Neural progenitor cell (in vitro differentiated cells): Measurements from ENCODE around the gene TCAIM.

Experiments used
- EZH2 ChIP-seq: fragments of 200-600 bp; sonication (generic); IDR thresholded peaks from 2 replicates; pipeline ENCODE4 v1.6.1; 2017; ENCODE audit warnings: antibody characterized with exemption, mild to moderate bottlenecking, moderate library complexity
- EZH2phosphoT487 ChIP-seq: fragments of 200-600 bp; sonication (generic); IDR thresholded peaks from 2 replicates; pipeline ENCODE4 v1.6.1; 2017; ENCODE audit warnings: antibody characterized with exemption
- TF ChIP-seq, protein P1 (sequence below): fragments of 200-600 bp; sonication (generic); IDR thresholded peaks from 2 replicates; pipeline ENCODE4 v1.5.1; 2017; ENCODE audit warnings: antibody characterized with exemption, mild to moderate bottlenecking

DNA sequence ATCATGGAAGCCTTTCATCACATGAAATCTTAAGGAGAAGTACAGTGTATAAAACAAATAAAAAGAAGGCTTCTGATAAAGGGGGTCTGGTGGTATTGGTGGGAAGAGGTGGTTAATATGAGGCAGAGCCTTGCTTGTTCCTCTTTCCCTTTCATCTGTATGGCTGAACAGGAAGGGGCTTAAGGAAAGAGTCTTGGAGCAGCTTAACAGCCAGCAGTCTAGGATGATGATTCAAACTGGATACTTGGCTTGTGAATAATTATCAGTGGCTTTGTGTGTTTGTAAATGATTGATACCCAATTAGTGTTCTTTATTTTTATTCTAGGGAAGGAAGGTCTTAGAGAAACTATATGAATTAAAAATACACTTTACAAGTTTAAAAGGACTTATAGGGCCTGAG lies 29.1 kb upstream of the TCAIM start:
- no peak for TF ChIP-seq EZH2phosphoT487
- TF ChIP-seq EZH2: no peak
- TF ChIP-seq, protein P1, sequence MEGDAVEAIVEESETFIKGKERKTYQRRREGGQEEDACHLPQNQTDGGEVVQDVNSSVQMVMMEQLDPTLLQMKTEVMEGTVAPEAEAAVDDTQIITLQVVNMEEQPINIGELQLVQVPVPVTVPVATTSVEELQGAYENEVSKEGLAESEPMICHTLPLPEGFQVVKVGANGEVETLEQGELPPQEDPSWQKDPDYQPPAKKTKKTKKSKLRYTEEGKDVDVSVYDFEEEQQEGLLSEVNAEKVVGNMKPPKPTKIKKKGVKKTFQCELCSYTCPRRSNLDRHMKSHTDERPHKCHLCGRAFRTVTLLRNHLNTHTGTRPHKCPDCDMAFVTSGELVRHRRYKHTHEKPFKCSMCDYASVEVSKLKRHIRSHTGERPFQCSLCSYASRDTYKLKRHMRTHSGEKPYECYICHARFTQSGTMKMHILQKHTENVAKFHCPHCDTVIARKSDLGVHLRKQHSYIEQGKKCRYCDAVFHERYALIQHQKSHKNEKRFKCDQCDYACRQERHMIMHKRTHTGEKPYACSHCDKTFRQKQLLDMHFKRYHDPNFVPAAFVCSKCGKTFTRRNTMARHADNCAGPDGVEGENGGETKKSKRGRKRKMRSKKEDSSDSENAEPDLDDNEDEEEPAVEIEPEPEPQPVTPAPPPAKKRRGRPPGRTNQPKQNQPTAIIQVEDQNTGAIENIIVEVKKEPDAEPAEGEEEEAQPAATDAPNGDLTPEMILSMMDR: no peak
